ENCODE results near the gene PPP1R18.

DNA sequence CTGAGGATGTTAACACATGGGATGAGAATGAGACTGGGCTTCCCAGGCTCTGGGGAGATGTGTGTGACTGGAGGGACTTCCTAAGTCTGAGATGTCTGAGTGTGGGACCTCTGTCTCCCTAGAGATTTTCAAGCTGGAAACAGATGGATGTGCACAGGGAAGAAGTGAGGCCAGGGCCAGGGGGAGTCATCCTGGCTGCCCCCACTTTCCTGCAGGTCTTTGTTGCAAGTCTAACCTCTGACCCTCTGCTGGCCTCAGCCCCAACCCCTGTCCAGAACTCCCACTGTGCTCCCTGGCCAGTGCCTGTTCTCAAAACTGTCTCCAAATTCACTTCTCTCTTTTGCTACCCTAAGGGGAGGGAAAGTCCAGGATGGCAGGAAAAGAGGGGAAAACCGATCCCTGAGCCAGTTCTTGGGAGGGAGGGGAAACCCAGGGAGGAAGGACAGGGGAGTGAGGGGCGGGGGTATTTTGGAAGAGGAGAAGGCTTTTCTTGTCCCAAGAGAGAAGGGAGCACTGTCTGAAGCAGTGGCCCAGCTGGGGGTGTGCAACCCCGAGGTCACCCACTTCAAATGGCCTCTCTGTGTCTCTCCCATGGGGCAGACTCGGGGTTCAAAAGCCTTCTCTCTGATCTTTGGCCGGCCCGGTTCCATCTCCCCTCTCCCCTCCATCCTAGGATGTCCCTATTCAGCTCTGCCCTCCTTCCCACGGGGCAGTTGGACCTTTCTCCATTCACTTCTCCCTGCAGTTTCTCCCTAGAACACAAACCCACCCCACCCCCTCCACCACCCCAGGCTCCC, 3.1 kb downstream of the PPP1R18 start:
- TF ChIP-seq EZH2 (IDR thresholded peaks at IDR 0.05; ENCODE audit: low read length, unreplicated experiment) (no peak), EZH2phosphoT487 (IDR thresholded peaks at IDR 0.05; ENCODE audit: borderline replicate concordance, low read length) (no peak)

Data from PC-3 (cell line).